Erythroblast (primary cell): ENCODE results near the gene XXYLT1.

Experiments
- GATA1 ChIP-seq: IDR thresholded peaks from 2 replicates; pipeline ENCODE4 v1.6.1; 2011; ENCODE audit warnings: low read depth, mild to moderate bottlenecking, control low read depth, low read length, moderate library complexity
- POLR2A ChIP-seq: IDR thresholded peaks from 2 replicates; pipeline ENCODE4 v1.6.1; 2011; ENCODE audit warnings: mild to moderate bottlenecking, low read length

GRCh38 chr3:195069501-195070251 is 201.3 kb downstream of the XXYLT1 start:
- TF ChIP-seq POLR2A (no peak), GATA1 (no peak)
